MM.1S (cell line): ENCODE measurements around the gene COQ10B.

Experiments used
- EZH2 ChIP-seq: fragments of 300-600 bp; sonication (generic); optimal IDR thresholded peaks from 2 replicates; pipeline ENCODE3; 2017; ENCODE audit warnings: low read depth, mild to moderate bottlenecking, antibody characterized with exemption, low read length, mixed read lengths
- EZH2phosphoT487 ChIP-seq: fragments of 300-600 bp; sonication (generic); IDR thresholded peaks from 2 replicates; pipeline ENCODE4 v1.6.1; 2018; ENCODE audit warnings: antibody characterized with exemption, low read length
- TF ChIP-seq, protein P1 (sequence below): fragments of 300-600 bp; sonication (generic); IDR thresholded peaks from 2 replicates; pipeline ENCODE4 v1.5.1; 2016; ENCODE audit warnings: antibody characterized with exemption, low read length, mixed read lengths

GRCh38 chr2:197414039-197414438 lies 39.3 kb upstream of the COQ10B start:
- TF ChIP-seq, protein P1, sequence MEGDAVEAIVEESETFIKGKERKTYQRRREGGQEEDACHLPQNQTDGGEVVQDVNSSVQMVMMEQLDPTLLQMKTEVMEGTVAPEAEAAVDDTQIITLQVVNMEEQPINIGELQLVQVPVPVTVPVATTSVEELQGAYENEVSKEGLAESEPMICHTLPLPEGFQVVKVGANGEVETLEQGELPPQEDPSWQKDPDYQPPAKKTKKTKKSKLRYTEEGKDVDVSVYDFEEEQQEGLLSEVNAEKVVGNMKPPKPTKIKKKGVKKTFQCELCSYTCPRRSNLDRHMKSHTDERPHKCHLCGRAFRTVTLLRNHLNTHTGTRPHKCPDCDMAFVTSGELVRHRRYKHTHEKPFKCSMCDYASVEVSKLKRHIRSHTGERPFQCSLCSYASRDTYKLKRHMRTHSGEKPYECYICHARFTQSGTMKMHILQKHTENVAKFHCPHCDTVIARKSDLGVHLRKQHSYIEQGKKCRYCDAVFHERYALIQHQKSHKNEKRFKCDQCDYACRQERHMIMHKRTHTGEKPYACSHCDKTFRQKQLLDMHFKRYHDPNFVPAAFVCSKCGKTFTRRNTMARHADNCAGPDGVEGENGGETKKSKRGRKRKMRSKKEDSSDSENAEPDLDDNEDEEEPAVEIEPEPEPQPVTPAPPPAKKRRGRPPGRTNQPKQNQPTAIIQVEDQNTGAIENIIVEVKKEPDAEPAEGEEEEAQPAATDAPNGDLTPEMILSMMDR, result no peak
- TF ChIP-seq EZH2, result no peak
- TF ChIP-seq EZH2phosphoT487, result no peak
